ENCODE measurements around the gene HTN3.
"Not testable (repeated sequence)": the region's sequence is repeated elsewhere in the genome, so short reads cannot be mapped to it uniquely, and the experiment has no call there.

HTN3 gene

GRCh38 chr4:70002507-70002906 is 25.8 kb upstream of the HTN3 start:
- no peak overlapping the region for H3K27ac ChIP-seq (replicated peaks)
- H3K27me3 ChIP-seq (ENCODE audit: insufficient read depth, poor library complexity, severe bottlenecking) = no peaks in the 10 kb centered on the region
- DNase-seq (ENCODE audit: low read depth in 1 of 2, low spot score in 1 of 2) = no peak
- no peak overlapping the region for H3K4me3 ChIP-seq (replicated peaks; ENCODE audit: insufficient read depth, low read length)
- TF ChIP-seq, protein P1, sequence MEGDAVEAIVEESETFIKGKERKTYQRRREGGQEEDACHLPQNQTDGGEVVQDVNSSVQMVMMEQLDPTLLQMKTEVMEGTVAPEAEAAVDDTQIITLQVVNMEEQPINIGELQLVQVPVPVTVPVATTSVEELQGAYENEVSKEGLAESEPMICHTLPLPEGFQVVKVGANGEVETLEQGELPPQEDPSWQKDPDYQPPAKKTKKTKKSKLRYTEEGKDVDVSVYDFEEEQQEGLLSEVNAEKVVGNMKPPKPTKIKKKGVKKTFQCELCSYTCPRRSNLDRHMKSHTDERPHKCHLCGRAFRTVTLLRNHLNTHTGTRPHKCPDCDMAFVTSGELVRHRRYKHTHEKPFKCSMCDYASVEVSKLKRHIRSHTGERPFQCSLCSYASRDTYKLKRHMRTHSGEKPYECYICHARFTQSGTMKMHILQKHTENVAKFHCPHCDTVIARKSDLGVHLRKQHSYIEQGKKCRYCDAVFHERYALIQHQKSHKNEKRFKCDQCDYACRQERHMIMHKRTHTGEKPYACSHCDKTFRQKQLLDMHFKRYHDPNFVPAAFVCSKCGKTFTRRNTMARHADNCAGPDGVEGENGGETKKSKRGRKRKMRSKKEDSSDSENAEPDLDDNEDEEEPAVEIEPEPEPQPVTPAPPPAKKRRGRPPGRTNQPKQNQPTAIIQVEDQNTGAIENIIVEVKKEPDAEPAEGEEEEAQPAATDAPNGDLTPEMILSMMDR (IDR thresholded peaks at IDR 0.05; ENCODE audit: insufficient read depth, low read length) = no peak

- Histone ChIP-seq H3K27ac (replicated peaks) (no peak overlapping the region), H3K27me3 (ENCODE audit: insufficient read depth, poor library complexity, severe bottlenecking) (no peaks in the 10 kb centered on the region), H3K4me3 (replicated peaks; ENCODE audit: insufficient read depth, low read length) (no peak overlapping the region)
- DNase-seq (ENCODE audit: low read depth in 1 of 2, low spot score in 1 of 2) = no peak
- TF ChIP-seq SPI1 (IDR thresholded peaks at IDR 0.05; ENCODE audit: borderline replicate concordance, low read depth) (no peak), GABPA (IDR thresholded peaks at IDR 0.05; ENCODE audit: low read depth) (no peak), POLR2AphosphoS5 (IDR thresholded peaks at IDR 0.05; ENCODE audit: low read depth) (no peak)
- TF ChIP-seq, protein P2, sequence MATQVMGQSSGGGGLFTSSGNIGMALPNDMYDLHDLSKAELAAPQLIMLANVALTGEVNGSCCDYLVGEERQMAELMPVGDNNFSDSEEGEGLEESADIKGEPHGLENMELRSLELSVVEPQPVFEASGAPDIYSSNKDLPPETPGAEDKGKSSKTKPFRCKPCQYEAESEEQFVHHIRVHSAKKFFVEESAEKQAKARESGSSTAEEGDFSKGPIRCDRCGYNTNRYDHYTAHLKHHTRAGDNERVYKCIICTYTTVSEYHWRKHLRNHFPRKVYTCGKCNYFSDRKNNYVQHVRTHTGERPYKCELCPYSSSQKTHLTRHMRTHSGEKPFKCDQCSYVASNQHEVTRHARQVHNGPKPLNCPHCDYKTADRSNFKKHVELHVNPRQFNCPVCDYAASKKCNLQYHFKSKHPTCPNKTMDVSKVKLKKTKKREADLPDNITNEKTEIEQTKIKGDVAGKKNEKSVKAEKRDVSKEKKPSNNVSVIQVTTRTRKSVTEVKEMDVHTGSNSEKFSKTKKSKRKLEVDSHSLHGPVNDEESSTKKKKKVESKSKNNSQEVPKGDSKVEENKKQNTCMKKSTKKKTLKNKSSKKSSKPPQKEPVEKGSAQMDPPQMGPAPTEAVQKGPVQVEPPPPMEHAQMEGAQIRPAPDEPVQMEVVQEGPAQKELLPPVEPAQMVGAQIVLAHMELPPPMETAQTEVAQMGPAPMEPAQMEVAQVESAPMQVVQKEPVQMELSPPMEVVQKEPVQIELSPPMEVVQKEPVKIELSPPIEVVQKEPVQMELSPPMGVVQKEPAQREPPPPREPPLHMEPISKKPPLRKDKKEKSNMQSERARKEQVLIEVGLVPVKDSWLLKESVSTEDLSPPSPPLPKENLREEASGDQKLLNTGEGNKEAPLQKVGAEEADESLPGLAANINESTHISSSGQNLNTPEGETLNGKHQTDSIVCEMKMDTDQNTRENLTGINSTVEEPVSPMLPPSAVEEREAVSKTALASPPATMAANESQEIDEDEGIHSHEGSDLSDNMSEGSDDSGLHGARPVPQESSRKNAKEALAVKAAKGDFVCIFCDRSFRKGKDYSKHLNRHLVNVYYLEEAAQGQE (IDR thresholded peaks at IDR 0.05; ENCODE audit: insufficient replicate concordance, low read depth) = no peak
- TF ChIP-seq, protein P1 (IDR thresholded peaks at IDR 0.05; ENCODE audit: insufficient read depth, low read length) = no peak
These were observed 19.5 kb upstream of the HTN3 start for GRCh38 chr4:70008771-70009170.

- not testable (repeated sequence) for DNase-seq (ENCODE audit: low read depth in 1 of 2, low spot score in 1 of 2); H3K4me3 ChIP-seq (replicated peaks; ENCODE audit: insufficient read depth, low read length); H3K27me3 ChIP-seq (ENCODE audit: insufficient read depth, poor library complexity, severe bottlenecking); H3K27ac ChIP-seq (replicated peaks)
These were observed 9.3 kb upstream of the HTN3 start for GRCh38 chr4:70019006-70019405.

GRCh38 chr4:70023218-70023617 is 5.0 kb upstream of the HTN3 start:
- TF ChIP-seq, protein P1 (IDR thresholded peaks at IDR 0.05; ENCODE audit: insufficient read depth, low read length) = no peak
- TF ChIP-seq POLR2AphosphoS5 (IDR thresholded peaks at IDR 0.05; ENCODE audit: low read depth) (no peak), GABPA (IDR thresholded peaks at IDR 0.05; ENCODE audit: low read depth) (no peak), SPI1 (IDR thresholded peaks at IDR 0.05; ENCODE audit: borderline replicate concordance, low read depth) (no peak)
- TF ChIP-seq, protein P2 (IDR thresholded peaks at IDR 0.05; ENCODE audit: insufficient replicate concordance, low read depth) = no peak
- no peak for DNase-seq (ENCODE audit: low read depth in 1 of 2, low spot score in 1 of 2)
- no peak overlapping the region for H3K27ac ChIP-seq (replicated peaks)
- no peak overlapping the region for H3K4me3 ChIP-seq (replicated peaks; ENCODE audit: insufficient read depth, low read length)
- no peaks in the 10 kb centered on the region for H3K27me3 ChIP-seq (ENCODE audit: insufficient read depth, poor library complexity, severe bottlenecking)

Data from HL-60 (cell line).